HepG2 (cell line): ENCODE data around the gene RNF123. TPM values are rescaled to one million over a fixed set of nuclear protein-coding genes. Genes with fewer than 3 reads are reported as not detected.

Source experiments
- ELF1 ChIP-seq: sonication (generic); formaldehyde crosslinking; IDR thresholded peaks from 2 replicates; pipeline ENCODE4 v1.4.0; 2020; ENCODE audit warnings: missing genetic modification reagents
- FOXK2 ChIP-seq: fragments of 450-650 bp; IDR thresholded peaks from 2 replicates; pipeline ENCODE4 v1.6.1; 2016
- IKZF1 ChIP-seq: fragments of 450-650 bp; IDR thresholded peaks from 2 replicates; pipeline ENCODE4 v1.7.1; 2016
- KLF6 ChIP-seq: IDR thresholded peaks from 2 replicates; pipeline ENCODE4 v1.8.0; 2016; ENCODE audit warnings: missing biosample characterization, missing genetic modification reagents
- RBM22 ChIP-seq: fragments of 200-400 bp; formaldehyde crosslinking; optimal IDR thresholded peaks from 2 replicates; pipeline ENCODE3; 2017; ENCODE audit warnings: mild to moderate bottlenecking, low read length, moderate library complexity
- TCF7 ChIP-seq: sonication (generic); IDR thresholded peaks from 2 replicates; pipeline ENCODE4 v1.6.1; 2016; ENCODE audit warnings: antibody characterized with exemption, low read depth
- ZNF660 ChIP-seq: sonication (generic); formaldehyde crosslinking; IDR thresholded peaks from 2 replicates; pipeline ENCODE4 v1.5.1; 2020; ENCODE audit warnings: mild to moderate bottlenecking, low read depth, missing genetic modification reagents, borderline replicate concordance
- polyA plus RNA-seq, 8 experiments: library from polyadenylated mRNA; depleted of rRNA in 3 of 8; stranded (reverse) in 7 of 8; unstranded in 1 of 8; fragments of >200 nt; fragmentation: Illumina TruSeq in 4 of 8; extraction: Trizol in 4 of 8; gene quantifications; 2 replicates each; pipeline versions ENCODE4 v1.2.1 to v1.2.3, GENCODE V29; 2011 to 2016; ENCODE audit warnings: low read depth in 4 of 8, missing spikeins in 1 of 8, mixed read lengths in 1 of 8; ENCODE audit not compliant: insufficient read depth in 1 of 8
- total RNA-seq, 5 experiments: library from RNA; depleted of rRNA; stranded (reverse); fragments of >200 nt; fragmentation: Illumina TruSeq; extraction: Trizol; gene quantifications; 2 replicates each; pipeline ENCODE4 v1.2.3, GENCODE V29; 2016; ENCODE audit warnings: low read depth in 1 of 5
- TF ChIP-seq, protein P1 (sequence below): fragments of 450-650 bp; IDR thresholded peaks from 2 replicates; pipeline ENCODE4 v1.6.1; 2017; ENCODE audit warnings: mild to moderate bottlenecking
- TF ChIP-seq, protein P2 (sequence below): sonication (generic); formaldehyde crosslinking; IDR thresholded peaks from 2 replicates; pipeline ENCODE4; 2020; ENCODE audit warnings: missing genetic modification reagents, mild to moderate bottlenecking, borderline replicate concordance
- TF ChIP-seq, protein P3 (sequence below): sonication (generic); formaldehyde crosslinking; IDR thresholded peaks from 2 replicates; pipeline ENCODE4 v1.4.0; 2020; ENCODE audit warnings: missing genetic modification reagents
- TF ChIP-seq, protein P4 (sequence below): sonication (generic); formaldehyde crosslinking; IDR thresholded peaks from 2 replicates; pipeline ENCODE4 v1.8.1; 2023; ENCODE audit warnings: missing genetic modification reagents, mild to moderate bottlenecking, borderline replicate concordance
- TF ChIP-seq, protein P5 (sequence below): sonication (generic); formaldehyde crosslinking; IDR thresholded peaks from 2 replicates; pipeline ENCODE4 v1.4.0; 2020; ENCODE audit warnings: missing genetic modification reagents
- TF ChIP-seq, protein P6 (sequence below): IDR thresholded peaks from 2 replicates; pipeline ENCODE4 v1.6.1; 2016; ENCODE audit warnings: control low read depth

Gene RNF123
- total and polyA plus RNA-seq, 2 of the 13 experiments (the other 11 are each of a cell fraction or from before 2014, with no cell fraction given), result 29.9 to 82.2 TPM

DNA sequence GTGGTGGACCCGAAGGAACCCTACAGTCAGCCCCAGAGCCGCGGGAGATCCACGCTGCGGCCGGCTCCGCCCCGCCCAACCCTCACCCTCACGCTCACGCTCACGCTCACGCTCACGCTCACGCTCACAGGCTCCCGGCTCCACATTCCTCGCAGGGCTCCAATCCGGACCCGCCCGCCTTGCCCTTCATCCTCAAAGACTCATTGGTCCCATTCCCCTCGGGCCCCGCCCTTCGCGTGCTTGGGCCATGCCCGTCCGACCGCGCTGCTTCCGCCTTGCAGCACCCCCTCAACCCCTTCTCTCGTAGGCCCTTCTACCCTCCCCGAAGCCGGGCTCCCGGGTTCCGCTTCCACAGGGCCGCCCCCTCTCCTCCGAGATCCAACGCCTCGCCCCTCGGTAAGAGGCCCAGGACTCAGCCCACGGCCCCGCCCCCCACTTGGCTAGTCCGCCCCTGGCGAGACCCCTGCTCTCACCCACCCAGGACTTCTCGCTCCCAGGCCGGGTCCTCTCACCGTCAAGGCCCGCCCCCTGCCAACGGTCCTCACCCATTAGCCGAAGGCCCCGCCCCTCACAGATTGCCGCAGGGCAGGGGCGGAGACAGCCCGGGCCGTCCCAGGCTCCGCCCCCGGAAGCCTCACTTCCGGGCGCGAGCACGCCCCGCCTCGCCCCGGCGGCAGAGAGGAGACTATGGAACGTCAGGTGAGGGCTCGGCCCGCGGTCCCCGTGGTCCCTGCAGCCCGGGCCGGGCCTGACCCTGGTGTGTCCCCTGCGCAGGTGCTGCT lies 15.5 kb upstream of the RNF123 start, which contains the start of gene APEH (continued):
- TF ChIP-seq, protein P1, sequence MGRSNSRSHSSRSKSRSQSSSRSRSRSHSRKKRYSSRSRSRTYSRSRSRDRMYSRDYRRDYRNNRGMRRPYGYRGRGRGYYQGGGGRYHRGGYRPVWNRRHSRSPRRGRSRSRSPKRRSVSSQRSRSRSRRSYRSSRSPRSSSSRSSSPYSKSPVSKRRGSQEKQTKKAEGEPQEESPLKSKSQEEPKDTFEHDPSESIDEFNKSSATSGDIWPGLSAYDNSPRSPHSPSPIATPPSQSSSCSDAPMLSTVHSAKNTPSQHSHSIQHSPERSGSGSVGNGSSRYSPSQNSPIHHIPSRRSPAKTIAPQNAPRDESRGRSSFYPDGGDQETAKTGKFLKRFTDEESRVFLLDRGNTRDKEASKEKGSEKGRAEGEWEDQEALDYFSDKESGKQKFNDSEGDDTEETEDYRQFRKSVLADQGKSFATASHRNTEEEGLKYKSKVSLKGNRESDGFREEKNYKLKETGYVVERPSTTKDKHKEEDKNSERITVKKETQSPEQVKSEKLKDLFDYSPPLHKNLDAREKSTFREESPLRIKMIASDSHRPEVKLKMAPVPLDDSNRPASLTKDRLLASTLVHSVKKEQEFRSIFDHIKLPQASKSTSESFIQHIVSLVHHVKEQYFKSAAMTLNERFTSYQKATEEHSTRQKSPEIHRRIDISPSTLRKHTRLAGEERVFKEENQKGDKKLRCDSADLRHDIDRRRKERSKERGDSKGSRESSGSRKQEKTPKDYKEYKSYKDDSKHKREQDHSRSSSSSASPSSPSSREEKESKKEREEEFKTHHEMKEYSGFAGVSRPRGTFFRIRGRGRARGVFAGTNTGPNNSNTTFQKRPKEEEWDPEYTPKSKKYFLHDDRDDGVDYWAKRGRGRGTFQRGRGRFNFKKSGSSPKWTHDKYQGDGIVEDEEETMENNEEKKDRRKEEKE, result no peak
- TF ChIP-seq TCF7, result no peak
- no peak for TF ChIP-seq IKZF1
- TF ChIP-seq, protein P2, sequence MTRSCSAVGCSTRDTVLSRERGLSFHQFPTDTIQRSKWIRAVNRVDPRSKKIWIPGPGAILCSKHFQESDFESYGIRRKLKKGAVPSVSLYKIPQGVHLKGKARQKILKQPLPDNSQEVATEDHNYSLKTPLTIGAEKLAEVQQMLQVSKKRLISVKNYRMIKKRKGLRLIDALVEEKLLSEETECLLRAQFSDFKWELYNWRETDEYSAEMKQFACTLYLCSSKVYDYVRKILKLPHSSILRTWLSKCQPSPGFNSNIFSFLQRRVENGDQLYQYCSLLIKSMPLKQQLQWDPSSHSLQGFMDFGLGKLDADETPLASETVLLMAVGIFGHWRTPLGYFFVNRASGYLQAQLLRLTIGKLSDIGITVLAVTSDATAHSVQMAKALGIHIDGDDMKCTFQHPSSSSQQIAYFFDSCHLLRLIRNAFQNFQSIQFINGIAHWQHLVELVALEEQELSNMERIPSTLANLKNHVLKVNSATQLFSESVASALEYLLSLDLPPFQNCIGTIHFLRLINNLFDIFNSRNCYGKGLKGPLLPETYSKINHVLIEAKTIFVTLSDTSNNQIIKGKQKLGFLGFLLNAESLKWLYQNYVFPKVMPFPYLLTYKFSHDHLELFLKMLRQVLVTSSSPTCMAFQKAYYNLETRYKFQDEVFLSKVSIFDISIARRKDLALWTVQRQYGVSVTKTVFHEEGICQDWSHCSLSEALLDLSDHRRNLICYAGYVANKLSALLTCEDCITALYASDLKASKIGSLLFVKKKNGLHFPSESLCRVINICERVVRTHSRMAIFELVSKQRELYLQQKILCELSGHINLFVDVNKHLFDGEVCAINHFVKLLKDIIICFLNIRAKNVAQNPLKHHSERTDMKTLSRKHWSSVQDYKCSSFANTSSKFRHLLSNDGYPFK, result peak; percentile 90; the same call in 1 of the 2 replicates
- no peak for TF ChIP-seq RBM22
- TF ChIP-seq, protein P3, sequence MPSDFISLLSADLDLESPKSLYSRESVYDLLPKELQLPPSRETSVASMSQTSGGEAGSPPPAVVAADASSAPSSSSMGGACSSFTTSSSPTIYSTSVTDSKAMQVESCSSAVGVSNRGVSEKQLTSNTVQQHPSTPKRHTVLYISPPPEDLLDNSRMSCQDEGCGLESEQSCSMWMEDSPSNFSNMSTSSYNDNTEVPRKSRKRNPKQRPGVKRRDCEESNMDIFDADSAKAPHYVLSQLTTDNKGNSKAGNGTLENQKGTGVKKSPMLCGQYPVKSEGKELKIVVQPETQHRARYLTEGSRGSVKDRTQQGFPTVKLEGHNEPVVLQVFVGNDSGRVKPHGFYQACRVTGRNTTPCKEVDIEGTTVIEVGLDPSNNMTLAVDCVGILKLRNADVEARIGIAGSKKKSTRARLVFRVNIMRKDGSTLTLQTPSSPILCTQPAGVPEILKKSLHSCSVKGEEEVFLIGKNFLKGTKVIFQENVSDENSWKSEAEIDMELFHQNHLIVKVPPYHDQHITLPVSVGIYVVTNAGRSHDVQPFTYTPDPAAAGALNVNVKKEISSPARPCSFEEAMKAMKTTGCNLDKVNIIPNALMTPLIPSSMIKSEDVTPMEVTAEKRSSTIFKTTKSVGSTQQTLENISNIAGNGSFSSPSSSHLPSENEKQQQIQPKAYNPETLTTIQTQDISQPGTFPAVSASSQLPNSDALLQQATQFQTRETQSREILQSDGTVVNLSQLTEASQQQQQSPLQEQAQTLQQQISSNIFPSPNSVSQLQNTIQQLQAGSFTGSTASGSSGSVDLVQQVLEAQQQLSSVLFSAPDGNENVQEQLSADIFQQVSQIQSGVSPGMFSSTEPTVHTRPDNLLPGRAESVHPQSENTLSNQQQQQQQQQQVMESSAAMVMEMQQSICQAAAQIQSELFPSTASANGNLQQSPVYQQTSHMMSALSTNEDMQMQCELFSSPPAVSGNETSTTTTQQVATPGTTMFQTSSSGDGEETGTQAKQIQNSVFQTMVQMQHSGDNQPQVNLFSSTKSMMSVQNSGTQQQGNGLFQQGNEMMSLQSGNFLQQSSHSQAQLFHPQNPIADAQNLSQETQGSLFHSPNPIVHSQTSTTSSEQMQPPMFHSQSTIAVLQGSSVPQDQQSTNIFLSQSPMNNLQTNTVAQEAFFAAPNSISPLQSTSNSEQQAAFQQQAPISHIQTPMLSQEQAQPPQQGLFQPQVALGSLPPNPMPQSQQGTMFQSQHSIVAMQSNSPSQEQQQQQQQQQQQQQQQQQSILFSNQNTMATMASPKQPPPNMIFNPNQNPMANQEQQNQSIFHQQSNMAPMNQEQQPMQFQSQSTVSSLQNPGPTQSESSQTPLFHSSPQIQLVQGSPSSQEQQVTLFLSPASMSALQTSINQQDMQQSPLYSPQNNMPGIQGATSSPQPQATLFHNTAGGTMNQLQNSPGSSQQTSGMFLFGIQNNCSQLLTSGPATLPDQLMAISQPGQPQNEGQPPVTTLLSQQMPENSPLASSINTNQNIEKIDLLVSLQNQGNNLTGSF, result no peak
- TF ChIP-seq, protein P4, sequence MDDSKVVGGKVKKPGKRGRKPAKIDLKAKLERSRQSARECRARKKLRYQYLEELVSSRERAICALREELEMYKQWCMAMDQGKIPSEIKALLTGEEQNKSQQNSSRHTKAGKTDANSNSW (CRISPR knock-in tag), result peak; percentile 40; the same call in 1 of the 2 replicates
- TF ChIP-seq FOXK2, result 0 out of 2 replicates have a peak, but pooled peaks have one; percentile 18
- TF ChIP-seq, protein P5, sequence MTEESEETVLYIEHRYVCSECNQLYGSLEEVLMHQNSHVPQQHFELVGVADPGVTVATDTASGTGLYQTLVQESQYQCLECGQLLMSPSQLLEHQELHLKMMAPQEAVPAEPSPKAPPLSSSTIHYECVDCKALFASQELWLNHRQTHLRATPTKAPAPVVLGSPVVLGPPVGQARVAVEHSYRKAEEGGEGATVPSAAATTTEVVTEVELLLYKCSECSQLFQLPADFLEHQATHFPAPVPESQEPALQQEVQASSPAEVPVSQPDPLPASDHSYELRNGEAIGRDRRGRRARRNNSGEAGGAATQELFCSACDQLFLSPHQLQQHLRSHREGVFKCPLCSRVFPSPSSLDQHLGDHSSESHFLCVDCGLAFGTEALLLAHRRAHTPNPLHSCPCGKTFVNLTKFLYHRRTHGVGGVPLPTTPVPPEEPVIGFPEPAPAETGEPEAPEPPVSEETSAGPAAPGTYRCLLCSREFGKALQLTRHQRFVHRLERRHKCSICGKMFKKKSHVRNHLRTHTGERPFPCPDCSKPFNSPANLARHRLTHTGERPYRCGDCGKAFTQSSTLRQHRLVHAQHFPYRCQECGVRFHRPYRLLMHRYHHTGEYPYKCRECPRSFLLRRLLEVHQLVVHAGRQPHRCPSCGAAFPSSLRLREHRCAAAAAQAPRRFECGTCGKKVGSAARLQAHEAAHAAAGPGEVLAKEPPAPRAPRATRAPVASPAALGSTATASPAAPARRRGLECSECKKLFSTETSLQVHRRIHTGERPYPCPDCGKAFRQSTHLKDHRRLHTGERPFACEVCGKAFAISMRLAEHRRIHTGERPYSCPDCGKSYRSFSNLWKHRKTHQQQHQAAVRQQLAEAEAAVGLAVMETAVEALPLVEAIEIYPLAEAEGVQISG (CRISPR knock-in tag), result peak; percentile 70
- TF ChIP-seq, protein P6, sequence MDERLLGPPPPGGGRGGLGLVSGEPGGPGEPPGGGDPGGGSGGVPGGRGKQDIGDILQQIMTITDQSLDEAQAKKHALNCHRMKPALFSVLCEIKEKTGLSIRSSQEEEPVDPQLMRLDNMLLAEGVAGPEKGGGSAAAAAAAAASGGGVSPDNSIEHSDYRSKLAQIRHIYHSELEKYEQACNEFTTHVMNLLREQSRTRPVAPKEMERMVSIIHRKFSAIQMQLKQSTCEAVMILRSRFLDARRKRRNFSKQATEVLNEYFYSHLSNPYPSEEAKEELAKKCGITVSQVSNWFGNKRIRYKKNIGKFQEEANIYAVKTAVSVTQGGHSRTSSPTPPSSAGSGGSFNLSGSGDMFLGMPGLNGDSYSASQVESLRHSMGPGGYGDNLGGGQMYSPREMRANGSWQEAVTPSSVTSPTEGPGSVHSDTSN (CRISPR knock-in tag), result peak; percentile 45; the same call in 1 of the 2 replicates
- no peak for TF ChIP-seq KLF6 (CRISPR knock-in tag)
- TF ChIP-seq ZNF660 (CRISPR knock-in tag), result no peak
- TF ChIP-seq ELF1, result peak; percentile 88
